Thyroid gland (tissue), 4 donors: ENCODE measurements around the gene NMT2. TPM values are rescaled to one million over a fixed set of nuclear protein-coding genes. Genes with fewer than 3 reads are reported as not detected.
A peak's percentile ranks its signal among the peaks of the same experiment; 100 is the strongest.

ENCODE experiments used
- DNase-seq, 2 donors: peaks; one replicate each; pipeline ENCODE4 v3.0.0-alpha.2; 2019
- H3K27ac ChIP-seq, 3 donors: fragments of 200-600 bp; sonication (generic); 1 replicate in 2 of 3; 2 replicates in 1 of 3; pipeline ENCODE4 v1.5.1; 2016 to 2019; ENCODE audit warnings: mild to moderate bottlenecking in 1 of 3, moderate library complexity in 1 of 3
- H3K27me3 ChIP-seq: fragments of 200-600 bp; sonication (generic); one replicate; pipeline ENCODE4 v1.5.1; 2019
- H3K36me3 ChIP-seq, 2 donors: fragments of 200-600 bp; sonication (generic); one replicate each; pipeline ENCODE4 v1.5.1; 2016 to 2019
- H3K4me1 ChIP-seq, 2 donors: fragments of 200-600 bp; sonication (generic); one replicate each; pipeline ENCODE4 v1.5.1; 2017 to 2019
- H3K4me3 ChIP-seq, 3 donors: fragments of 200-600 bp; sonication (generic); replicated peaks in 1 of 3; 1 replicate in 2 of 3; 2 replicates in 1 of 3; pipeline ENCODE4 v1.5.1; 2016; ENCODE audit warnings: mild to moderate bottlenecking in 1 of 3
- H3K9me3 ChIP-seq: fragments of 200-600 bp; sonication (generic); one replicate; pipeline ENCODE4 v1.5.1; 2017
- CTCF ChIP-seq, 6 experiments: fragments of 200-600 bp in 3 of 6; fragments of 450-650 bp in 3 of 6; sonication (generic) in 3 of 6; IDR thresholded peaks; one replicate each; pipeline ENCODE4 v1.5.1; 2016 to 2019; ENCODE audit warnings: antibody characterized with exemption in 6 of 6, mild to moderate bottlenecking in 2 of 6, inconsistent platforms in 1 of 6, moderate library complexity in 1 of 6
- POLR2A ChIP-seq, 2 donors: fragments of 450-650 bp; IDR thresholded peaks; one replicate each; pipeline ENCODE4 v1.6.1; 2017; ENCODE audit warnings: antibody characterized with exemption in 2 of 2, mild to moderate bottlenecking in 2 of 2, moderate library complexity in 1 of 2
- WGBS, 2 donors: methylation state at CpG; one replicate each; pipeline ENCODE4 v1.1.5; 2017; 5-methylcytosine and 5-hydroxymethylcytosine counted together
- intact Hi-C: fragments of 100-400 bp; cut with DNase I; formaldehyde crosslinking; loops from one replicate; pipeline ENCODE4 v1.15.1; 2023
- total RNA-seq, 4 donors: library from RNA; depleted of rRNA; stranded (reverse); fragments of >200 nt; gene quantifications; one replicate each; pipeline ENCODE4 v1.2.3, GENCODE V29; 2016

NMT2 gene
- 10 to 100 TPM in 3 of 4 donors, 1 to 10 TPM in 1; 7.1 to 16.3 (median 11.7) TPM for total RNA-seq

- DNase-seq = peak; percentile 86 to 87
- TF ChIP-seq POLR2A (IDR thresholded peaks at IDR 0.05) (peak in 1 of 2 donors; percentile 95), CTCF (IDR thresholded peaks at IDR 0.05) (peak in 2 of 6 experiments; percentile 44 to 51)
- Histone ChIP-seq H3K4me1 (peaks cover 3 to 5% of the 10 kb centered on the region in 2 donors), H3K27me3 (no peaks in the 10 kb centered on the region), H3K36me3 (no peaks in the 10 kb centered on the region), H3K4me3 (peak within 1 kb of the TSS; percentile 51 to 92 (median 69)), H3K9me3 (no peaks in the 10 kb centered on the region), H3K27ac (peak within 1 kb of the TSS; percentile 48 to 82 (median 74))
- intact Hi-C loops = no loop called here
- WGBS, 2 donors = 0% methylated on average over 16 of the region's 70 CpGs; no CpG with 5 or more reads in 1 of the 2 donors
These were observed at the start of gene NMT2 for GRCh38 chr10:15168291-15168785. TSS of gene NMT2 (minus strand) at chr10:15168693. CDS start at chr10:15168612, 81 bp downstream.

- no peaks in the 10 kb centered on the region for H3K9me3 ChIP-seq
- intact Hi-C loops = no loop called here
- DNase-seq = no peak
- peaks cover 0 to 7% of the 10 kb centered on the region in 2 donors for H3K4me1 ChIP-seq
- H3K36me3 ChIP-seq = peaks cover 8 to 11% of the 10 kb centered on the region in 2 donors
- H3K4me3 ChIP-seq = no peak overlapping the region
- TF ChIP-seq CTCF (IDR thresholded peaks at IDR 0.05) (no peak), POLR2A (IDR thresholded peaks at IDR 0.05) (no peak)
- 93 to 94% methylated on average over 6 of the region's 6 CpGs for WGBS, 2 donors
- H3K27me3 ChIP-seq = no peaks in the 10 kb centered on the region
- H3K27ac ChIP-seq = no peak overlapping the region
These were observed 48.2 kb upstream of the NMT2 start for GRCh38 chr10:15216700-15217099.

DNA sequence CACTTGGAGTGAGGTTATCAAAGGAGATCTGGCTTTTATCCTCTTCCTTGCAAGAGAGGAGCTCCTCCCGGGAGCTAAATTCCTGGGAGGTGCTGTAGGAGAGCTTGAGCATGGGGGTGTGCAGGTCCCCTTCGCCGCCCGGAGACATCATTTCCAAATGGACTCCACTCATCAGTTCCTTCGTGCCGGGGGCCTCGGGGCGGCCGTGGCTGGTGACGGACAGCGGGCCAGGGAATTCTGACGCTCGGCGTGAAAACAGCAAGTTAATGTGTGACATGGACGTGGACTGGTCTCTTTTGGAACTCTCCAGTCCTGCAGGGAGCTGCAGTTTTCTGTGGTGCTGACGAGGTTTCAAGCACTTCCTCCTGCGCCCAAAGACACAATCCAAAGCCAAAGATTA lies 45.7 kb upstream of the NMT2 start:
- no peak for TF ChIP-seq CTCF (IDR thresholded peaks at IDR 0.05)
- no peak for TF ChIP-seq POLR2A (IDR thresholded peaks at IDR 0.05)
- no peak overlapping the region for H3K27ac ChIP-seq
- no peaks in the 10 kb centered on the region for H3K9me3 ChIP-seq
- peaks cover 8 to 11% of the 10 kb centered on the region in 2 donors for H3K36me3 ChIP-seq
- no peaks in the 10 kb centered on the region for H3K27me3 ChIP-seq
- DNase-seq = no peak
- intact Hi-C loops = loop anchor here (5.0 kb wide), 1 partner anchor 158 kb away; the partner anchor contains the start of gene FAM171A1
- no peaks in the 10 kb centered on the region for H3K4me1 ChIP-seq
- 87 to 92% methylated on average over 17 of the region's 17 CpGs for WGBS, 2 donors
- H3K4me3 ChIP-seq = no peak overlapping the region

GRCh38 chr10:15213461-15213861 lies 45.0 kb upstream of the NMT2 start:
- TF ChIP-seq POLR2A (IDR thresholded peaks at IDR 0.05) (no peak), CTCF (IDR thresholded peaks at IDR 0.05) (no peak)
- H3K27ac ChIP-seq = no peak overlapping the region
- 94 to 95% methylated on average over 18 of the region's 18 CpGs for WGBS, 2 donors
- H3K36me3 ChIP-seq = peaks cover 8 to 11% of the 10 kb centered on the region in 2 donors
- no peak for DNase-seq
- no peaks in the 10 kb centered on the region for H3K27me3 ChIP-seq
- no peaks in the 10 kb centered on the region for H3K9me3 ChIP-seq
- H3K4me1 ChIP-seq = no peaks in the 10 kb centered on the region
- H3K4me3 ChIP-seq = no peak overlapping the region
- intact Hi-C loops = loop anchor here (5.0 kb wide), 1 partner anchor 159 kb away; the partner anchor contains the start of gene FAM171A1

GRCh38 chr10:15211464-15211979 lies 43.0 kb upstream of the NMT2 start:
- WGBS, 2 donors = 91 to 93% methylated on average over 6 of the region's 6 CpGs
- no peak overlapping the region for H3K27ac ChIP-seq
- no peak for DNase-seq
- H3K4me1 ChIP-seq = no peaks in the 10 kb centered on the region
- H3K4me3 ChIP-seq = no peak overlapping the region
- intact Hi-C loops = loop anchor here (5.0 kb wide), 1 partner anchor 161 kb away; the partner anchor contains the start of gene FAM171A1
- peaks cover 8 to 11% of the 10 kb centered on the region in 2 donors for H3K36me3 ChIP-seq
- H3K9me3 ChIP-seq = no peaks in the 10 kb centered on the region
- TF ChIP-seq CTCF (IDR thresholded peaks at IDR 0.05) (no peak), POLR2A (IDR thresholded peaks at IDR 0.05) (no peak)
- no peaks in the 10 kb centered on the region for H3K27me3 ChIP-seq
